22Rv1 (cell line): Measurements from ENCODE around the gene CFAP161.

ENCODE experiments used
- ZFX ChIP-seq: fragments of 450-650 bp; IDR thresholded peaks from 2 replicates; pipeline ENCODE4 v1.6.1; 2017; ENCODE audit warnings: antibody characterized with exemption, borderline replicate concordance
- TF ChIP-seq, protein P1 (sequence below): fragments of 450-650 bp; IDR thresholded peaks from 2 replicates; pipeline ENCODE4 v1.5.1; 2017; ENCODE audit warnings: mild to moderate bottlenecking

DNA sequence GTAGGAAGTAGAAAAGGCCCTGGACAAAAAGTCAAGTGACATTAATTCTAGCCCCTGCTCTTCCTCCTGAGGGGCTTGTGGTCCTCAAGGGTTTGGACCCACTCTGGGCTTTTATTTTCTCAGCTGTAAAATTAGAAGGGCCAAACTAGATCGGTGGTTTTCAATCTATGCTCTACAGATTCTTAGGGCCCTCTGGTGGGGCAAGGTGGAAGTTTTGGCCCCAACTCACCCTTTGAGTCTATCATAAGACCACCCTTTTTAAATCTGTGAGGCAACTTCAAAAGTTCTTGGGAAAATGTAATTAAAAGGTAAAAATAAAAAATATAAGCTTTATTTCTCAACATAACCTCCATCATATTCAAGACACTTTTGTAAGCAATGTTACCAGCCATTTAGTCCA, 25.6 kb upstream of the CFAP161 start:
- TF ChIP-seq, protein P1, sequence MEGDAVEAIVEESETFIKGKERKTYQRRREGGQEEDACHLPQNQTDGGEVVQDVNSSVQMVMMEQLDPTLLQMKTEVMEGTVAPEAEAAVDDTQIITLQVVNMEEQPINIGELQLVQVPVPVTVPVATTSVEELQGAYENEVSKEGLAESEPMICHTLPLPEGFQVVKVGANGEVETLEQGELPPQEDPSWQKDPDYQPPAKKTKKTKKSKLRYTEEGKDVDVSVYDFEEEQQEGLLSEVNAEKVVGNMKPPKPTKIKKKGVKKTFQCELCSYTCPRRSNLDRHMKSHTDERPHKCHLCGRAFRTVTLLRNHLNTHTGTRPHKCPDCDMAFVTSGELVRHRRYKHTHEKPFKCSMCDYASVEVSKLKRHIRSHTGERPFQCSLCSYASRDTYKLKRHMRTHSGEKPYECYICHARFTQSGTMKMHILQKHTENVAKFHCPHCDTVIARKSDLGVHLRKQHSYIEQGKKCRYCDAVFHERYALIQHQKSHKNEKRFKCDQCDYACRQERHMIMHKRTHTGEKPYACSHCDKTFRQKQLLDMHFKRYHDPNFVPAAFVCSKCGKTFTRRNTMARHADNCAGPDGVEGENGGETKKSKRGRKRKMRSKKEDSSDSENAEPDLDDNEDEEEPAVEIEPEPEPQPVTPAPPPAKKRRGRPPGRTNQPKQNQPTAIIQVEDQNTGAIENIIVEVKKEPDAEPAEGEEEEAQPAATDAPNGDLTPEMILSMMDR, result peak; percentile 47
- no peak for TF ChIP-seq ZFX
